ENCODE measurements around the gene SBF1. TPM values are rescaled to one million over a fixed set of nuclear protein-coding genes. Genes with fewer than 3 reads are reported as not detected.
A peak's percentile ranks its signal among the peaks of the same experiment; 100 is the strongest.

SBF1 gene
- total RNA-seq, 1 donor from 2014 or later, result 55.8 TPM

DNA sequence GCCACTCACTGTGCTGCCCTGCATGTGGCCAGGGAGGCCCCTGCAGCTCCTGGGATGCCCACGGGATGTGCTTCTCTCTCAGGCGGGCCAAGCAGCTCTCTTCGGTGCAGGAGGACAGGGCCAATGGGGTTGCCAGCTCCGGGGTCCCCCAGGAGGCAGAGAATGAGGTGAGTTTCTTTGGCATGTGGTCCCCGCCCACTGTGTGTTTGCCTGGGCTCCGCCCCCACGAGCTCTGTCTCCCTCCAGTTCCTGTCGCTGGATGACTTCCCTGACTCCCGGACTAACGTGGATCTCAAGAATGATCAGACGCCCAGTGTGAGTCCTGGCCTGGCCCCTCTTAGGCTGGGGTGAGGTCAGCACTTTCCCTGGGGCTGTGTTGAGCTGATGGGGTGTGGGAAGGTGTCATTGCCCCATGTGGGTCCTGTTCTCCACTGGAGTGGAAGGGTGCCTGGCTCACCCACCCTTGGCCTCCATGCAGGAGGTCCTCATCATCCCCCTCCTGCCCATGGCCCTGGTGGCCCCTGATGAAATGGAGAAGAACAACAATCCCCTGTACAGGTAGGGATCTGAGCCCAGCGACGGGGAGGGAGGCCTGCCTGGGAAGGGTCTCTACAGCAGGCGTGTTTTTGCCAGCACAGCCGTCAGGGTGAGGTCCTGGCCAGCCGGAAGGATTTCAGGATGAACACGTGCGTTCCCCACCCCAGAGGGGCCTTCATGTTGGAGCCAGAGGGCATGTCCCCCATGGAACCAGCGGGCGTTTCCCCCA lies 42.8 kb upstream of the SBF1 start:
- TF ChIP-seq, protein P1, sequence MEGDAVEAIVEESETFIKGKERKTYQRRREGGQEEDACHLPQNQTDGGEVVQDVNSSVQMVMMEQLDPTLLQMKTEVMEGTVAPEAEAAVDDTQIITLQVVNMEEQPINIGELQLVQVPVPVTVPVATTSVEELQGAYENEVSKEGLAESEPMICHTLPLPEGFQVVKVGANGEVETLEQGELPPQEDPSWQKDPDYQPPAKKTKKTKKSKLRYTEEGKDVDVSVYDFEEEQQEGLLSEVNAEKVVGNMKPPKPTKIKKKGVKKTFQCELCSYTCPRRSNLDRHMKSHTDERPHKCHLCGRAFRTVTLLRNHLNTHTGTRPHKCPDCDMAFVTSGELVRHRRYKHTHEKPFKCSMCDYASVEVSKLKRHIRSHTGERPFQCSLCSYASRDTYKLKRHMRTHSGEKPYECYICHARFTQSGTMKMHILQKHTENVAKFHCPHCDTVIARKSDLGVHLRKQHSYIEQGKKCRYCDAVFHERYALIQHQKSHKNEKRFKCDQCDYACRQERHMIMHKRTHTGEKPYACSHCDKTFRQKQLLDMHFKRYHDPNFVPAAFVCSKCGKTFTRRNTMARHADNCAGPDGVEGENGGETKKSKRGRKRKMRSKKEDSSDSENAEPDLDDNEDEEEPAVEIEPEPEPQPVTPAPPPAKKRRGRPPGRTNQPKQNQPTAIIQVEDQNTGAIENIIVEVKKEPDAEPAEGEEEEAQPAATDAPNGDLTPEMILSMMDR (IDR thresholded peaks at IDR 0.05; ENCODE audit: borderline replicate concordance), result no peak
- no peak for DNase-seq
- Histone ChIP-seq H3K27me3 (ENCODE audit: low read depth) (no peaks in the 10 kb centered on the region), H3K9me3 (replicated peaks) (no peaks in the 10 kb centered on the region), H3K27ac (replicated peaks) (no peak overlapping the region), H3K4me3 (no peak overlapping the region), H3K4me1 (no peaks in the 10 kb centered on the region), H3K36me3 (peaks cover 63% of the 10 kb centered on the region)
- intact Hi-C loops (cut with micrococcal nuclease), result no loop called here

DNA sequence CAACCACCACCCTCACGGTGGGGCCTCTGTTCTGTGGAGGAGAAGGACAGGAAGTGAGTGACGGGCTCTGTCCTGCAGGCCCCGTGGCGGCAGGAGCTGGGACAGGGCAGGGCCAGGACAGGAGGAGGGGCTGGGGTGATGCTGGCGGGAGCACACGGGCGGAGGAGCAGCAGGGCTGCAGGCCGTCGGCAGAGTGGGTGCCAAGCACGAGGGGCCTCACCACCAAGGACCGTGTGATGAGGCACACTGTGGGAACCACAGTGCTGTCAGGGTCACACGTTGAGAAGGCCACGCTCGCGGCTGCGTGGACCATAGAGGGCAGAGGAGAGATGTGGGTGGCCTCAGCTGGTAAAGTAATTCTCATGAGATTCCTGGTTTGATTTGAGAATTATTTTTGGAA lies 42.1 kb upstream of the SBF1 start:
- Histone ChIP-seq H3K36me3 (peaks cover 55% of the 10 kb centered on the region), H3K27me3 (ENCODE audit: low read depth) (no peaks in the 10 kb centered on the region), H3K4me3 (no peak overlapping the region), H3K4me1 (no peaks in the 10 kb centered on the region), H3K9me3 (replicated peaks) (no peaks in the 10 kb centered on the region), H3K27ac (replicated peaks) (no peak overlapping the region)
- TF ChIP-seq, protein P1 (IDR thresholded peaks at IDR 0.05; ENCODE audit: borderline replicate concordance), result no peak
- intact Hi-C loops (cut with micrococcal nuclease), result no loop called here
- no peak for DNase-seq

DNA sequence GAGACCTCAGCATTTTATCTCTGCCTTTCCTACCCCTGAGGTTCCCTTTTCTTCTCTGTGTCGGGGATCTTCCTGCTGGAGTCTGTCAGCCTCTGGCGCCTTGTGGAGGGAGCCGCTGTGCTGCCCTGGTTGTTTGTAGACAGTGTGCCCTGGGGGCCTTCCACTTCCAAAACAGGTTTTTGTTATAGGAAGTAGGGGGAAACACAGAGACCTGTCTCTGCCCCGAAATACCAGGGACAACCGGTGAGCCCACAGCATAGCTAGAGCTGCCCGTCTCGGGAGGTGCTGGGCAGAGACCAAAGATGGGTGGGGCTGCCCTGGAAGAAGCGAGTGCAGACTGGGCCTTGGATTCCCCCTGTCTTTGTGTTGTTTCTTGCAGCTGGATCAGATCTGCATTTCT lies 41.2 kb upstream of the SBF1 start:
- Histone ChIP-seq H3K27me3 (ENCODE audit: low read depth) (no peaks in the 10 kb centered on the region), H3K4me1 (no peaks in the 10 kb centered on the region), H3K36me3 (peaks cover 47% of the 10 kb centered on the region), H3K4me3 (no peak overlapping the region), H3K27ac (replicated peaks) (no peak overlapping the region), H3K9me3 (replicated peaks) (no peaks in the 10 kb centered on the region)
- intact Hi-C loops (cut with micrococcal nuclease), result no loop called here
- no peak for DNase-seq
- TF ChIP-seq, protein P1 (IDR thresholded peaks at IDR 0.05; ENCODE audit: borderline replicate concordance), result no peak

DNA sequence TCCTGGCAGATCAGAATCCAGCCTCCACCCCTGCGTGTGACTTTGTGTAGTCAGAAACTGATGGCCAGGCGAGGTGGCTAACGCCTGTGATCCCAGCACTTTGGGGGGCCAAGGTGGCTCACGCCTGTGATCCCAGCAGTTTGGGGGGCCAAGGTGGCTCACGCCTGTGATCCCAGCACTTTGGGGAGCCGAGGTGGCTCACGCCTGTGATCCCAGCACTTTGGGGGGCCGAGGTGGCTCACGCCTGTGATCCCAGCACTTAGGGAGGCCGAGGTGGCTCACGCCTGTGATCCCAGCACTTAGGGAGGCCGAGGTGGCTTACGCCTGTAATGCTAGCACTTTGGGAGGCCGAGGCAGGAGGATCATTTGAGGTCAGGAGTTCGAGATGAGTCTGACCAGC lies 38.3 kb upstream of the SBF1 start:
- peaks cover 19% of the 10 kb centered on the region for H3K36me3 ChIP-seq
- intact Hi-C loops (cut with micrococcal nuclease), result no loop called here
- no peak for DNase-seq

DNA sequence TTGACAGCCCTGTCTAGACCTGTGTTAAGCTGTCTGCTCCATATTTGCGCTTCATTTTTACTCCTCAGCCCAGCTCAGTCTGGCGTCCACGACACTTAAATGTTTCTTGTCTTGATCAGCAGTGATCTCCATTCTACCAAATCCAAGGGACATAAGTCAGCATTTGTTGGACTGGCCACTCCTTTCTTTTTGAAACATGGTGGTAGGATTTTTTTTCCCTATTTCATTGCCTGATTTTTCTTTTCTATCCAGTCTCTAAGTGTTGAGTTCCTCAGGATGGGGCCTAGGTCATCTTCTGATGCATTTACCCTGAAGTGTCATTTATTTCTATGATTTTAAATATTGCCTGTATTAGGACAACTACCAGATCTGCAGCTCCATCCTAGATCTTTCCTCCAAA lies 34.1 kb upstream of the SBF1 start:
- Histone ChIP-seq H3K36me3 (peaks cover 18% of the 10 kb centered on the region), H3K4me3 (peak overlapping the region; percentile 82), H3K4me1 (peaks cover 34% of the 10 kb centered on the region), H3K9me3 (replicated peaks) (no peaks in the 10 kb centered on the region), H3K27me3 (ENCODE audit: low read depth) (no peaks in the 10 kb centered on the region), H3K27ac (replicated peaks) (peak overlapping the region; percentile 88)
- TF ChIP-seq, protein P1 (IDR thresholded peaks at IDR 0.05; ENCODE audit: borderline replicate concordance), result no peak
- intact Hi-C loops (cut with micrococcal nuclease), result no loop called here
- no peak for DNase-seq

More for the DNA sequence above, 38.3 kb upstream of the SBF1 start:
- no peak overlapping the region for H3K4me3 ChIP-seq
- TF ChIP-seq, protein P1 (IDR thresholded peaks at IDR 0.05; ENCODE audit: borderline replicate concordance), result no peak
- H3K27ac ChIP-seq (replicated peaks), result no peak overlapping the region
- peaks cover 16% of the 10 kb centered on the region for H3K4me1 ChIP-seq
- H3K27me3 ChIP-seq (ENCODE audit: low read depth), result no peaks in the 10 kb centered on the region
- H3K9me3 ChIP-seq (replicated peaks), result no peaks in the 10 kb centered on the region
